GM23338 (cell line): ENCODE results near the gene RASL11B. TPM values are rescaled to one million over a fixed set of nuclear protein-coding genes. Genes with fewer than 3 reads are reported as not detected.

ENCODE experiments used
- ATAC-seq: fragments of 200-7000 bp; cut with Tn5 transposase; 3 replicates; pipeline ENCODE4 v1.9.1; 2020
- DNase-seq: peaks from one replicate; pipeline ENCODE4 v3.0.0-alpha.2; 2015; ENCODE audit warnings: low spot score
- H2AFZ ChIP-seq: fragments of 200-600 bp; sonication (generic); 2 replicates; pipeline ENCODE4 v1.8.0; 2016; ENCODE audit warnings: antibody characterized with exemption, mild to moderate bottlenecking, moderate library complexity
- H3F3A ChIP-seq: fragments of 200-600 bp; sonication (generic); replicated peaks from 2 replicates; pipeline ENCODE4 v1.8.0; 2017; ENCODE audit warnings: antibody characterized with exemption, mixed run types, low read depth
- H3K27ac ChIP-seq: fragments of 200-600 bp; sonication (generic); 2 replicates; pipeline ENCODE4 v1.6.1; 2016; ENCODE audit warnings: low read depth
- H3K27me3 ChIP-seq: fragments of 200-600 bp; sonication (generic); 2 replicates; pipeline ENCODE4 v1.8.0; 2016; ENCODE audit warnings: mild to moderate bottlenecking, mixed run types, moderate library complexity; ENCODE audit not compliant: insufficient read depth
- H3K36me3 ChIP-seq: fragments of 200-600 bp; sonication (generic); 2 replicates; pipeline ENCODE4 v1.8.0; 2016; ENCODE audit warnings: mild to moderate bottlenecking; ENCODE audit not compliant: insufficient read depth
- H3K4me1 ChIP-seq: fragments of 200-600 bp; sonication (generic); 2 replicates; pipeline ENCODE4 v1.8.0; 2016; ENCODE audit warnings: mild to moderate bottlenecking, moderate library complexity; ENCODE audit not compliant: insufficient read depth
- H3K4me2 ChIP-seq: fragments of 200-600 bp; sonication (generic); 2 replicates; pipeline ENCODE4 v1.7.1; 2017; ENCODE audit warnings: mixed run types
- H3K4me3 ChIP-seq: fragments of 200-600 bp; sonication (generic); 2 replicates; pipeline ENCODE4 v1.6.1; 2016; ENCODE audit warnings: mixed run types
- H3K79me2 ChIP-seq: fragments of 200-600 bp; sonication (generic); replicated peaks from 2 replicates; pipeline ENCODE4 v1.8.0; 2017; ENCODE audit warnings: mild to moderate bottlenecking; ENCODE audit not compliant: insufficient read depth
- H3K9me2 ChIP-seq: fragments of 200-600 bp; sonication (generic); 2 replicates; pipeline ENCODE4 v1.8.0; 2017; ENCODE audit not compliant: insufficient read depth
- H4K20me1 ChIP-seq: fragments of 200-600 bp; sonication (generic); replicated peaks from 2 replicates; pipeline ENCODE4 v1.8.0; 2017; ENCODE audit warnings: mild to moderate bottlenecking; ENCODE audit not compliant: insufficient read depth
- H3K27ac Mint-ChIP-seq: 2 replicates; pipeline ENCODE4 v1.8.0; 2020; ENCODE audit warnings: inconsistent platforms, mild to moderate bottlenecking, moderate library complexity, mixed read lengths
- H3K27me3 Mint-ChIP-seq: 3 replicates; pipeline ENCODE4 v1.8.0; 2022; ENCODE audit warnings: low read depth, mild to moderate bottlenecking, moderate library complexity, mixed read lengths, inconsistent platforms; ENCODE audit not compliant: insufficient read depth, poor library complexity
- H3K36me3 Mint-ChIP-seq: 3 replicates; pipeline ENCODE4 v1.8.0; 2021; ENCODE audit warnings: low read depth, mild to moderate bottlenecking, inconsistent platforms, moderate library complexity, mixed read lengths
- H3K4me1 Mint-ChIP-seq: 3 replicates; pipeline ENCODE4 v1.8.0; 2020; ENCODE audit warnings: mild to moderate bottlenecking, inconsistent platforms, mixed read lengths
- H3K4me3 Mint-ChIP-seq: 3 replicates; pipeline ENCODE4 v1.8.0; 2021; ENCODE audit warnings: moderate library complexity, mild to moderate bottlenecking, inconsistent platforms, mixed read lengths
- H3K9me3 Mint-ChIP-seq: 3 replicates; pipeline ENCODE4 v1.8.0; 2020; ENCODE audit warnings: moderate library complexity, mild to moderate bottlenecking, inconsistent platforms, mixed read lengths
- CREB1 ChIP-seq: fragments of 250-450 bp; sonication (Bioruptor Pico); IDR thresholded peaks from 2 replicates; pipeline ENCODE4 v1.5.0; 2020; ENCODE audit warnings: low read depth, mild to moderate bottlenecking, moderate library complexity
- CTCF ChIP-seq, 2 experiments: fragments of 200-600 bp in 1 of 2; sonication (generic) in 1 of 2; conservative IDR thresholded peaks; 2 replicates each; pipeline versions ENCODE4 v1.5.1 to v1.6.1; 2016 to 2017; ENCODE audit warnings: antibody characterized with exemption in 2 of 2, low read depth in 2 of 2, mild to moderate bottlenecking in 2 of 2, moderate library complexity in 1 of 2
- ETS1 ChIP-seq: IDR thresholded peaks from 2 replicates; pipeline ENCODE4 v1.6.1; 2016; ENCODE audit warnings: antibody characterized with exemption
- EZH2 ChIP-seq: fragments of 200-600 bp; sonication (generic); IDR thresholded peaks from one replicate; pipeline ENCODE4 v1.8.0; 2017; ENCODE audit warnings: antibody characterized with exemption, mild to moderate bottlenecking, low read depth; ENCODE audit not compliant: unreplicated experiment
- EZH2phosphoT487 ChIP-seq: fragments of 200-600 bp; sonication (generic); IDR thresholded peaks from one replicate; pipeline ENCODE4 v1.8.1; 2018; ENCODE audit warnings: antibody characterized with exemption; ENCODE audit not compliant: unreplicated experiment
- JUNB ChIP-seq: IDR thresholded peaks from one replicate; pipeline ENCODE4 v1.6.1; 2016; ENCODE audit warnings: antibody characterized with exemption; ENCODE audit not compliant: unreplicated experiment
- NANOG ChIP-seq: IDR thresholded peaks from 2 replicates; pipeline ENCODE4 v1.6.1; 2016; ENCODE audit warnings: antibody characterized with exemption, borderline replicate concordance
- POLR2AphosphoS5 ChIP-seq: IDR thresholded peaks from 2 replicates; pipeline ENCODE4 v1.6.1; 2016; ENCODE audit warnings: antibody characterized with exemption, low read depth
- STAT1 ChIP-seq: IDR thresholded peaks from one replicate; pipeline ENCODE4 v1.6.1; 2016; ENCODE audit warnings: antibody characterized with exemption; ENCODE audit not compliant: unreplicated experiment
- ZNF114 ChIP-seq: fragments of 250-450 bp; sonication (Bioruptor Pico); IDR thresholded peaks from 2 replicates; pipeline ENCODE4 v1.5.0; 2020; ENCODE audit warnings: mild to moderate bottlenecking, moderate library complexity
- ZNF331 ChIP-seq: fragments of 250-450 bp; sonication (Bioruptor Pico); IDR thresholded peaks from 2 replicates; pipeline ENCODE4 v1.5.0; 2020; ENCODE audit warnings: low read depth, mild to moderate bottlenecking, moderate library complexity
- polyA plus RNA-seq: library from polyadenylated mRNA; unstranded; fragments of >200 nt; fragmentation: Nextera tagmentation; extraction: Ambion mirVana; gene quantifications from 2 replicates; pipeline ENCODE4 v1.2.1, GENCODE V29; 2016
- total RNA-seq: library from RNA; depleted of rRNA; stranded (reverse); fragments of >200 nt; shearing (Covaris generic); gene quantifications from 2 replicates; pipeline ENCODE4 v1.2.3, GENCODE V29; 2014

Gene RASL11B
- total and polyA plus RNA-seq, 2 experiments from 2014 or later = 69.7 to 100.0 TPM

GRCh38 chr4:52877694-52878093 is 15.6 kb downstream of the RASL11B start (continued):
- TF ChIP-seq CTCF (conservative IDR thresholded peaks at IDR 0.05; ENCODE audit: low read depth in 2 of 2) (no peak), CREB1 (no peak), EZH2 (no peak)

GRCh38 chr4:52879471-52879870 is 17.4 kb downstream of the RASL11B start:
- DNase-seq = no peak
- no peak overlapping the region for H3K4me3 Mint-ChIP-seq
- peaks cover 9% of the 10 kb centered on the region for H3K36me3 Mint-ChIP-seq
- H4K20me1 ChIP-seq = no peaks in the 10 kb centered on the region
- H3K4me2 ChIP-seq = no peak overlapping the region
- no peaks in the 10 kb centered on the region for H3K79me2 ChIP-seq
- peaks cover 13% of the 10 kb centered on the region for H3K4me1 ChIP-seq
- peaks cover 10% of the 10 kb centered on the region for H3K27me3 Mint-ChIP-seq
- H3F3A ChIP-seq = no peaks in the 10 kb centered on the region
- peaks cover 8% of the 10 kb centered on the region; the same call in 2 of the 3 replicates for H3K9me3 Mint-ChIP-seq
- H2AFZ ChIP-seq = no peak overlapping the region
- H3K4me3 ChIP-seq = no peak overlapping the region
- peaks cover 29% of the 10 kb centered on the region for H3K4me1 Mint-ChIP-seq
- H3K27ac Mint-ChIP-seq = no peak overlapping the region
- H3K36me3 ChIP-seq = no peaks in the 10 kb centered on the region
- ATAC-seq = no peak
- no peaks in the 10 kb centered on the region for H3K27me3 ChIP-seq
- no peaks in the 10 kb centered on the region; the same call in 1 of the 2 replicates for H3K9me2 ChIP-seq
- TF ChIP-seq STAT1 = no peak
- no peak for TF ChIP-seq CTCF (conservative IDR thresholded peaks at IDR 0.05; ENCODE audit: low read depth in 2 of 2)
- no peak for TF ChIP-seq JUNB
- TF ChIP-seq ETS1 = no peak
- no peak for TF ChIP-seq EZH2
- no peak for TF ChIP-seq ZNF331 (CRISPR knock-in tag)
- H3K27ac ChIP-seq = no peak overlapping the region

GRCh38 chr4:52880994-52881393 is 18.9 kb downstream of the RASL11B start:
- Mint-ChIP-seq H3K4me1 (peaks cover 20% of the 10 kb centered on the region), H3K4me3 (no peak overlapping the region)
- no peak for ATAC-seq
- no peak for TF ChIP-seq ETS1
- no peak for TF ChIP-seq POLR2AphosphoS5
- no peak for TF ChIP-seq NANOG
- no peak for TF ChIP-seq STAT1
- no peak for TF ChIP-seq EZH2
- TF ChIP-seq ZNF114 (CRISPR knock-in tag) = no peak
- no peak for TF ChIP-seq JUNB
- TF ChIP-seq EZH2phosphoT487 = no peak
- TF ChIP-seq CTCF (conservative IDR thresholded peaks at IDR 0.05; ENCODE audit: low read depth in 2 of 2) = no peak
- TF ChIP-seq ZNF331 (CRISPR knock-in tag) = no peak
- TF ChIP-seq CREB1 = no peak

More at GRCh38 chr4:52880994-52881393, 18.9 kb downstream of the RASL11B start:
- Histone ChIP-seq H3F3A (no peaks in the 10 kb centered on the region), H3K4me3 (no peak overlapping the region), H3K4me1 (peaks cover 7% of the 10 kb centered on the region), H4K20me1 (no peaks in the 10 kb centered on the region), H3K36me3 (no peaks in the 10 kb centered on the region), H3K4me2 (no peak overlapping the region), H3K27ac (no peak overlapping the region), H2AFZ (no peak overlapping the region), H3K9me2 (no peaks in the 10 kb centered on the region; the same call in 1 of the 2 replicates), H3K79me2 (no peaks in the 10 kb centered on the region), H3K27me3 (no peaks in the 10 kb centered on the region)
- peaks cover 18% of the 10 kb centered on the region for H3K9me3 Mint-ChIP-seq
- no peak for DNase-seq
- peaks cover 10% of the 10 kb centered on the region for H3K27me3 Mint-ChIP-seq
- no peak overlapping the region for H3K27ac Mint-ChIP-seq
- peaks cover 18% of the 10 kb centered on the region for H3K36me3 Mint-ChIP-seq
